ENCODE measurements around the gene TMEM92. TPM values are rescaled to one million over a fixed set of nuclear protein-coding genes. Genes with fewer than 3 reads are reported as not detected.
A peak's percentile ranks its signal among the peaks of the same experiment; 100 is the strongest.

The TMEM92 gene
- total and polyA plus RNA-seq, 10 of the 15 experiments (the other 5 are each of a cell fraction or from before 2014, with no cell fraction given) = 0.11 to 1.2 (median 0.32) TPM

GRCh38 chr17:50311112-50311460 lies 36.8 kb downstream of the TMEM92 start (continued):
- TF ChIP-seq SKIL (IDR thresholded peaks at IDR 0.05; ENCODE audit: low read depth, poor library complexity, severe bottlenecking) = peak; percentile 63
- TF ChIP-seq ZNF207 (IDR thresholded peaks at IDR 0.05; ENCODE audit: borderline replicate concordance) = no peak
- TF ChIP-seq PRDM15 (CRISPR knock-in tag; IDR thresholded peaks at IDR 0.05) = no peak
- TF ChIP-seq SUZ12 (IDR thresholded peaks at IDR 0.05; ENCODE audit: unreplicated experiment) = no peak
- no peak for TF ChIP-seq CREM (IDR thresholded peaks at IDR 0.05; ENCODE audit: low read depth)
- TF ChIP-seq SP1 (IDR thresholded peaks at IDR 0.05; ENCODE audit: low read depth, low read length) = no peak
- no peak for TF ChIP-seq SIX5 (IDR thresholded peaks at IDR 0.05; ENCODE audit: low read depth, low read length, severe bottlenecking)
- TF ChIP-seq ZNF592 (IDR thresholded peaks at IDR 0.05) = no peak
- no peak for TF ChIP-seq POLR2A (IDR thresholded peaks at IDR 0.05; ENCODE audit: low read depth, low read length)
- TF ChIP-seq RFX5 (IDR thresholded peaks at IDR 0.05; ENCODE audit: low read depth, low read length) = no peak
- TF ChIP-seq RELB (IDR thresholded peaks at IDR 0.05; ENCODE audit: low read depth) = peak; percentile 39; the same call in 1 of the 2 replicates
- TF ChIP-seq IKZF2 (IDR thresholded peaks at IDR 0.05) = peak; percentile 38 to 59; a peak in 3 of 4 replicates
- TF ChIP-seq ZNF274 (IDR thresholded peaks at IDR 0.05; ENCODE audit: insufficient read depth, insufficient read length) = no peak
- TF ChIP-seq POU2F2 (IDR thresholded peaks at IDR 0.05; ENCODE audit: borderline replicate concordance, low read depth, low read length) = no peak
- TF ChIP-seq MYC (IDR thresholded peaks at IDR 0.05; ENCODE audit: insufficient read depth, insufficient read length, insufficient replicate concordance, low read length, severe bottlenecking) = no peak
- no peak for TF ChIP-seq NRF1 (conservative IDR thresholded peaks at IDR 0.05; ENCODE audit: low read depth, low read length)

All from GM12878 (cell line).